ENCODE measurements around the gene PIGU. TPM values are rescaled to one million over a fixed set of nuclear protein-coding genes. Genes with fewer than 3 reads are reported as not detected.
"Not testable (repeated sequence)": the region's sequence is repeated elsewhere in the genome, so short reads cannot be mapped to it uniquely, and the experiment has no call there.

Gene PIGU
- total RNA-seq, 1 donor = 13.0 TPM

GRCh38 chr20:34715384-34715783 lies 38.5 kb upstream of the PIGU start:
- no peak for TF ChIP-seq CTCF (IDR thresholded peaks at IDR 0.05; ENCODE audit: insufficient read depth, low read depth, low read length)
- no peak overlapping the region for H3K4me3 ChIP-seq (ENCODE audit: low read depth, low read length)
- DNase-seq (ENCODE audit: low read depth) = no peak

- DNase-seq (ENCODE audit: low read depth); H3K4me3 ChIP-seq (ENCODE audit: low read depth, low read length): not testable (repeated sequence)
These were observed 37.1 kb upstream of the PIGU start for GRCh38 chr20:34713944-34714515.

DNA sequence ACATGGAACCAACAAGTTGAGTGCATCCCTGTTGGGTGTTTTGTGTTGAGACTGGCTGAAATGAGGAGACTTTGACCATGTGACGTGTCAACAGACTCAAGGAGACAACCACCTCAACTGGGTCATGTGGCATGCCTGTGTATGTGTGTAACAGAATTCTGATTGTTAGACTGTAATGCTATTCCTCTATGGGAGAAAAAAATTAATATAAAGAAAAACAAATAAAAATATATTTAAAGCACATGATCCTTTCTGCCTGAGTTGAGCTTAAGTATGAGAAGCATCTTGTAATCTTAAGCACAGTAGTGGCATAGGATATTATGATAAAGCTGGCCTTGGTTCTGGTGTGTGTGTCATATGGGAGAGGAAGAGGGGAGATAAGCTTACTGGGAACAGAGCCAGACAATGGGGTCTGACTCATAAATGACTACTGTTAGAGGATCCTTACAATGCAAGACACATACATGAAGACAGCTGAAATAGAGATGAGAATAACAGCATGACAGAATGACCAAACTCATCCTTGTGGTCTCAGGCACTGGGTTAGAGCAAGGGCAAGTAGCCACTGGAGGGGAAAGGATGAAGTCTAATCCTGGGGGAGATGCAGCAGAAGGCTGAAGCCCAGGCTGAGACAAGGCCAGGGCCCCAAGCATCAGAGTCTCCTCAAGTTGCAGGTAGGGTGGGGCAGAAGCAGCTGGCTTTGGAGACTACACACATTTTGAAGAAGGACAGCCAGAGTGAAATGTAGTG lies 36.5 kb upstream of the PIGU start:
- TF ChIP-seq CTCF (IDR thresholded peaks at IDR 0.05; ENCODE audit: insufficient read depth, low read depth, low read length) = no peak
- H3K4me3 ChIP-seq (ENCODE audit: low read depth, low read length) = no peak overlapping the region
- DNase-seq (ENCODE audit: low read depth) = peak; percentile 98

GRCh38 chr20:34712525-34713192 lies 35.8 kb upstream of the PIGU start:
- no peak overlapping the region for H3K4me3 ChIP-seq (ENCODE audit: low read depth, low read length)
- TF ChIP-seq CTCF (IDR thresholded peaks at IDR 0.05; ENCODE audit: insufficient read depth, low read depth, low read length) = no peak
- no peak for DNase-seq (ENCODE audit: low read depth)

- H3K4me3 ChIP-seq (ENCODE audit: low read depth, low read length) = no peak overlapping the region
- DNase-seq (ENCODE audit: low read depth) = no peak
- TF ChIP-seq CTCF (IDR thresholded peaks at IDR 0.05; ENCODE audit: insufficient read depth, low read depth, low read length) = no peak
These were observed 35.0 kb upstream of the PIGU start for GRCh38 chr20:34711813-34712430.

DNA sequence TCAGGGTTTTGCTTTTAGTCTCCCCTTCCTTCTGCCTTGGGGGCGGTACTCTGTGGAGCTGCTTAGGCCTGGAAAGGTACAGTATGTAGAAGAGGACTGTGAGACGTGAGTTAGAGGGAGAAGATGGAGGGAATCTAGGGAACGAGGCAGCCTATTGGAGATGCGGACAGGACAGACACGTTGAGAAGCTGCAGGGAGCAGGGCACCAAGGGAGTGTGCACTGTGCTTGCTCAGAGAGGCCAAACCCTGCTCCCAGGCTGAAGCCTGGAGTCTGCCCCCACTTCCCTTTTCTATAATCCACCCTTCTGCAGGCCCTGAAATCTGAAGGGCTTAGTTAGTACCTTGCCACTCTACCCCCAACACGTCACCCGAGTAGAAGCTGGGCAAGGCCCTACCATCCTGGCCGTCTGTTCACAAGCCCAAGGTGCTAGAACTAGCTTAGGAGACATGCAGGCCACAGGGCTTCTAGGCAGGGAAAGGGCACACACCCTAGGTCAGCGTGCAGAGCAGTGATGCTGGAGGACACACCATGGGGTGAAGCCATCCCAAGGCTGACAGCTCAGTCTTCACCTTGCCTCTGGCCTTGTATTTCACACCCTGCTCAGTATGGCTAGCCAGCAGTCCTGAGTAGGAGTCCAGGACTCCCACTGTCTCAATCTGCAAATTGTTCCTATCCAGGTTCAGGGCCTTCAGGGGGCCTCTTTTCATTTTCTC lies 34.1 kb upstream of the PIGU start:
- no peak overlapping the region for H3K4me3 ChIP-seq (ENCODE audit: low read depth, low read length)
- DNase-seq (ENCODE audit: low read depth) = no peak
- no peak for TF ChIP-seq CTCF (IDR thresholded peaks at IDR 0.05; ENCODE audit: insufficient read depth, low read depth, low read length)

GRCh38 chr20:34710568-34710839 lies 33.6 kb upstream of the PIGU start:
- DNase-seq (ENCODE audit: low read depth) = no peak
- TF ChIP-seq CTCF (IDR thresholded peaks at IDR 0.05; ENCODE audit: insufficient read depth, low read depth, low read length) = no peak
- peak overlapping the region; percentile 54 for H3K4me3 ChIP-seq (ENCODE audit: low read depth, low read length)

All from fibroblast of villous mesenchyme (primary cell).